Measurements from ENCODE around the gene ADCY7.
A peak's percentile ranks its signal among the peaks of the same experiment; 100 is the strongest.

ADCY7 gene

DNA sequence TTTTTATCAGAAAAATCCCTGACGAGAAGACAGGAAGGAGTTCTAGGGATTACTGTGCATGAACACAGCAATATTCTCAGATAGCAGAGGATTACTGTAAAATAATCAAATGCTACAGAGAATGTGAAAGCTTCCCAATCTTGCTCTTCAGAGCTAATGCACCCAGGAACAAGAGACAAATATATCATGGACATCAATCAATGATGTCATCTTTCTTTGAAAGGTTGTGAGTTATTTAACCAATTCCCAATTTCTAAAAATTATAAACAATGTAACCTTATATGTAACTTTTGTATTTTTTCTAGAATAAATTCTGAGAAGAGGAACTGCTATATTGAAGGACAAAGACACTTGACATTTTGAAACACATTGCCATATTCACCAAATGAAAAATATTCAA, 56.0 kb downstream of the ADCY7 start:
- H3K4me3 ChIP-seq (ENCODE audit: low read depth, low read length), result no peak overlapping the region
- no peak for DNase-seq (ENCODE audit: low read depth)
- TF ChIP-seq, protein P1, sequence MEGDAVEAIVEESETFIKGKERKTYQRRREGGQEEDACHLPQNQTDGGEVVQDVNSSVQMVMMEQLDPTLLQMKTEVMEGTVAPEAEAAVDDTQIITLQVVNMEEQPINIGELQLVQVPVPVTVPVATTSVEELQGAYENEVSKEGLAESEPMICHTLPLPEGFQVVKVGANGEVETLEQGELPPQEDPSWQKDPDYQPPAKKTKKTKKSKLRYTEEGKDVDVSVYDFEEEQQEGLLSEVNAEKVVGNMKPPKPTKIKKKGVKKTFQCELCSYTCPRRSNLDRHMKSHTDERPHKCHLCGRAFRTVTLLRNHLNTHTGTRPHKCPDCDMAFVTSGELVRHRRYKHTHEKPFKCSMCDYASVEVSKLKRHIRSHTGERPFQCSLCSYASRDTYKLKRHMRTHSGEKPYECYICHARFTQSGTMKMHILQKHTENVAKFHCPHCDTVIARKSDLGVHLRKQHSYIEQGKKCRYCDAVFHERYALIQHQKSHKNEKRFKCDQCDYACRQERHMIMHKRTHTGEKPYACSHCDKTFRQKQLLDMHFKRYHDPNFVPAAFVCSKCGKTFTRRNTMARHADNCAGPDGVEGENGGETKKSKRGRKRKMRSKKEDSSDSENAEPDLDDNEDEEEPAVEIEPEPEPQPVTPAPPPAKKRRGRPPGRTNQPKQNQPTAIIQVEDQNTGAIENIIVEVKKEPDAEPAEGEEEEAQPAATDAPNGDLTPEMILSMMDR (IDR thresholded peaks at IDR 0.05; ENCODE audit: low read depth, low read length, missing control alignments), result no peak

DNA sequence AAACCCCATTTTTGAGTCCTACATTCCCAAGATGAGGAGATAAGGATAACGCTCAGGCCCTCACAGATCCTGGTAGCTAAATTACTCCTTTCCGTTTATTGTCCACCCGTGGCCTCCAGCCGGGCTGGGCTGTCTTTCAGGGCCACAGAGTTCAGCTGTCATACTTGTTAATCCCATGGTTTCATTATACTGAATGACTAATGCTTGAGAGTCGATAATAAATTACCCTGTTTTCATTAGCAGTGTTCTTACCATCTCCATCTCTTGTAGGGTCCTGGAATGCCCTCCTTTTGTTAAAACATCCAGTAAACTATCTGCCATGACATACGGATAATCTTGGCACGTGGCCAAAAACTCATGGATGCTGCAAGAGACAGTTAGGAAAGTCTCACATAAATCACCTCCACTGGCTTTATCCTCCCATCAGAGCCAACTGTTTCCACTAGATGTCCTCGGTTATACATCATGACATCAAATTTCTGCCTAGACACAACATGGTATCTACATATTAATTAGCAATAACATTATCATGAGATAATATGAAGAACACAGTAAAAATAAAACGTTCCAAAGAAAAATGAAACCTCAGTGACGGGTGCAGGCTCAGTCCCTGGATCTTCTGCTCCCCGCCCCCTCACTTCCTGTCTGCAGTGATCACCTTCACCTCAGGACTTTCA, 57.1 kb downstream of the ADCY7 start:
- no peak overlapping the region for H3K4me3 ChIP-seq (ENCODE audit: low read depth, low read length)
- DNase-seq (ENCODE audit: low read depth), result no peak
- TF ChIP-seq, protein P1 (IDR thresholded peaks at IDR 0.05; ENCODE audit: low read depth, low read length, missing control alignments), result peak; percentile 26

DNA sequence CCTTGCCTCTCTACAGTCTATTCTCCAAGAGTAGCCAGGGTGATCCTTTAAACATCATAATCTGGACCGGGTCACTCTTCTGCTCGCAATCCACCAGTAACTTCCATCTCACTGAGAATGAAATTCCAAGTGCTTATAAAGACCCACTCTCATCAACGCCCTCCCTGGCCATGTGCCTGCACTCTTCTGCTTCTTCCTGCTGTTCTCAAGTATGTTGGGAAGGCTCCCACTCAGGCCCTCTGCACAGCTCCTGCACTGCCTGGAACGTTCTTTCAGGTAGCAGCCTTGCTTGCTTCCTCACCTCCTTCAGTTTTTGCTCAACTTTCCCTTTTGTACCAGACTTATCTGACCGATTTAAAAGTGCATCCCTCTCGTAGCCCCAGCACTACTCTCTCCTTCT, 58.0 kb downstream of the ADCY7 start:
- no peak for DNase-seq (ENCODE audit: low read depth)
- H3K4me3 ChIP-seq (ENCODE audit: low read depth, low read length), result no peak overlapping the region
- TF ChIP-seq, protein P1 (IDR thresholded peaks at IDR 0.05; ENCODE audit: low read depth, low read length, missing control alignments), result no peak

DNA sequence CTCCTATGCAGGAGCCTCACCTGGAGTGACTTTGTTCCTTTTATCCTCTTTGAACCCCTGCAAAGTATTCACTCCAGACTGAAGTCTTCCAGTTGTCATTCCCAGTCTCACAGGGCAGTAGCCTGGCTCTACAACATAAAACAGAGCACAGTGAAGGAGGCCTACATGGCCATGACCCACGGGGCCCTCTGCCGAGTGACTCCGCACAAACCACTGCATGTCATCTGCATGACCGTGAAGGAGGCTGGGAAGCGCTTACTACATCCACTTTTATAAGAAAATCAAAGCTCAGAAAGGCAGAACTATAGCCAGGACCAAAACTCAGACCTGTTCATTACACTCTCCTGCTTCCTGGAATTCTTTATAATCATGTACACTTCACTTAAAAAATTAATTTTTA, 59.9 kb downstream of the ADCY7 start:
- DNase-seq (ENCODE audit: low read depth), result no peak
- TF ChIP-seq, protein P1 (IDR thresholded peaks at IDR 0.05; ENCODE audit: low read depth, low read length, missing control alignments), result no peak
- H3K4me3 ChIP-seq (ENCODE audit: low read depth, low read length), result no peak overlapping the region

DNA sequence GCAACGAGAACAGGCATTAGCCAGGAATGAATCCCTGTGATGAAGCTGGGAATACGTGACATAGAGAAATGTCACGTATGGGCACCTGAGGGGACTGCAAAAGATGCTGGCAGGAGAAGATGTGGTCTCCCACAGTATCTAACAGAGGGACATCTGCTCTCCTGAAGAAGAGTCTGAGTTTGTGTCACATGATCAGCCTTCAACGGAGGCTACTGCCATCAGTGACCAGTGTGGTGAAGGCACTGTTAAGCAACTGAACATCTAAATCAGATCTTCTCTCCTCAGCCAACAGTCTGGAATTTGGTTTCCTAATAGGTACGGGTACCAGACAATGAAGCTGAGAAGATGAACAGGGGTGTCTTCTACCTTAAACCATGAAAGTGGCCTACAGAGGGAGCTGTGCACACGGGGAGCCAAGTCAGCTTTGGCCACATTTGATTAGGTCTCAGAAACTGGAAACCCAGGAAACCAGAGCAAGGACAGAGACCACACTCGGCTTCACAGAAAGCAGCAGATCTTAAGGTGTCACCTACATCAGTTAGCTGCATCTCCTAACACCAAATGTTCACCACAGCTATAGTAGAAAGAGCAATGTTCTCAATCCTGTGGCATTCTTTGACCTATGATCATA, 60.6 kb downstream of the ADCY7 start:
- DNase-seq (ENCODE audit: low read depth), result peak; percentile 49
- TF ChIP-seq, protein P1 (IDR thresholded peaks at IDR 0.05; ENCODE audit: low read depth, low read length, missing control alignments), result peak; percentile 69
- no peak overlapping the region for H3K4me3 ChIP-seq (ENCODE audit: low read depth, low read length)

DNA sequence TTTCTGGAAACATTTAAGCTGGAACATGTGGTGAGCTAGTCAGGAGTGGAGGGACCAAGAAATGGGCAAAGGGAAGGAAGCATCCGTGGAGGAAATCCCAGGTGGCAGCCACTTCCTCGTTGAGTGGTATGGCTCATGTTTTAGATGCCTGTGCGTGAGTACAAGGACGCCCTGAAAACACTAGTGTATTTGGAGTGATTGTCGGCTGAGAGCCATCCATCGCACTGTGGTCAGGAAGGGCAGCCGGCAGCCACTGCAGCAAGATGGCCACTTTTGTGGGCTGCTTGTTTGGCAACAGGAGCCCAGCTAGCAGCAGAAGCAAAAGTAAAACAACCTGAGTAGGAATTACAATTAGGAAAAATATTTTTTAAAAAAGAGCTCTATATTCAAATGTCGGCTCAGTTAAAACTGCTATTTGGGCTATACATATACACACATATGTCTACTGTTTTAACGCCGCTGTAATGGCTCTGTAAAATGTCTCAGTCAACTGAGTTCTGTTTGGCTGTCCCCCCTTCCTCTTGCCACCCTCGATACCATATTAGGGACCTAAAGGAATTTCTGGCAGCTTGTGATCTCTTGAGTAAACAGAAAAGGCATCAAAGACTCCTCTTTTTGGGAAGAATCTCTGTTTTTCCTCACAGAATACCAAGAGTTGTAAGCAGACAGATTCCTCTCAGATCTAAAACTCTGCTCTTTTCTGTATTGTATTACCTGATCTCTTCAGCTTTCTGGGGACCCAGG, 63.3 kb downstream of the ADCY7 start:
- TF ChIP-seq, protein P1 (IDR thresholded peaks at IDR 0.05; ENCODE audit: low read depth, low read length, missing control alignments), result no peak
- DNase-seq (ENCODE audit: low read depth), result no peak
- H3K4me3 ChIP-seq (ENCODE audit: low read depth, low read length), result no peak overlapping the region

All from GM12864 (cell line).